HL-60 (cell line): Measurements from ENCODE around the gene SPAG17.

ENCODE experiments used
- DNase-seq, 2 experiments: peaks; one replicate each; pipeline ENCODE4 v3.0.0-alpha.2; 2010 to 2020; ENCODE audit warnings: low read depth in 1 of 2, low spot score in 1 of 2
- H3K27ac ChIP-seq: fragments of 250-450 bp; sonication (Bioruptor Pico); replicated peaks from 2 replicates; pipeline ENCODE4 v1.5.1; 2020; ENCODE audit warnings: mild to moderate bottlenecking, moderate library complexity
- H3K27me3 ChIP-seq: fragments of 250-450 bp; sonication (Bioruptor Pico); 2 replicates; pipeline ENCODE4 v1.5.1; 2021; ENCODE audit warnings: mild to moderate bottlenecking, moderate library complexity; ENCODE audit not compliant: insufficient read depth, poor library complexity, severe bottlenecking
- H3K4me3 ChIP-seq: replicated peaks from 2 replicates; pipeline ENCODE4 v1.5.1; 2011; ENCODE audit warnings: mild to moderate bottlenecking, control low read depth, low read length; ENCODE audit not compliant: insufficient read depth
- GABPA ChIP-seq: IDR thresholded peaks from 2 replicates; pipeline ENCODE4 v1.6.1; 2012; ENCODE audit warnings: low read depth
- POLR2AphosphoS5 ChIP-seq: IDR thresholded peaks from 2 replicates; pipeline ENCODE4 v1.6.1; 2012; ENCODE audit warnings: low read depth
- REST ChIP-seq: IDR thresholded peaks from 2 replicates; pipeline ENCODE4 v1.6.1; 2012; ENCODE audit warnings: low read depth; ENCODE audit not compliant: insufficient replicate concordance
- SPI1 ChIP-seq: IDR thresholded peaks from 2 replicates; pipeline ENCODE4 v1.6.1; 2012; ENCODE audit warnings: low read depth, mild to moderate bottlenecking, borderline replicate concordance
- TF ChIP-seq, protein P1 (sequence below): IDR thresholded peaks from one replicate; pipeline ENCODE4 v1.5.1; 2011; ENCODE audit warnings: low read length, control low read depth, inconsistent platforms; ENCODE audit not compliant: insufficient read depth

Gene SPAG17

DNA sequence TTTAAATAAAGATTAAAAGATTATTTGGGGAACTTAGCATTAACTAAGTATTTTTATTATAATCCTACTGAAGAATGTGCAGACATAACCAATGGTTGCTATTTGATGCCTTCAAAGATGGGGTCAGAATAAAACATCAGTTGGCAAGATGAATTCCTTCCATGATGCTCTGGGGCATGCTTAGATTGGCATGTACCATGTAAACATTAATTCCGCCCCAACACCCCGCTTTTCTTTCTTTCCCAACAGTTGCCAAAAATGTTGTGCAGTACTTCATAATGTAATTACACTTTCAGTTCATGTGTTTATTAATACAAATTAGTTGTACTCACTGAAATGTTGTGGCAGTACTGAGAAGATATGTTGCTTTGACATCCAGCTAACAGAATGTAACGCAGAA is 82.6 kb downstream of the SPAG17 start:
- DNase-seq, result no peak
- no peak overlapping the region for H3K27ac ChIP-seq
- no peak overlapping the region for H3K4me3 ChIP-seq
- no peaks in the 10 kb centered on the region for H3K27me3 ChIP-seq
- TF ChIP-seq REST (no peak), GABPA (no peak), SPI1 (no peak), POLR2AphosphoS5 (no peak)
- TF ChIP-seq, protein P1, sequence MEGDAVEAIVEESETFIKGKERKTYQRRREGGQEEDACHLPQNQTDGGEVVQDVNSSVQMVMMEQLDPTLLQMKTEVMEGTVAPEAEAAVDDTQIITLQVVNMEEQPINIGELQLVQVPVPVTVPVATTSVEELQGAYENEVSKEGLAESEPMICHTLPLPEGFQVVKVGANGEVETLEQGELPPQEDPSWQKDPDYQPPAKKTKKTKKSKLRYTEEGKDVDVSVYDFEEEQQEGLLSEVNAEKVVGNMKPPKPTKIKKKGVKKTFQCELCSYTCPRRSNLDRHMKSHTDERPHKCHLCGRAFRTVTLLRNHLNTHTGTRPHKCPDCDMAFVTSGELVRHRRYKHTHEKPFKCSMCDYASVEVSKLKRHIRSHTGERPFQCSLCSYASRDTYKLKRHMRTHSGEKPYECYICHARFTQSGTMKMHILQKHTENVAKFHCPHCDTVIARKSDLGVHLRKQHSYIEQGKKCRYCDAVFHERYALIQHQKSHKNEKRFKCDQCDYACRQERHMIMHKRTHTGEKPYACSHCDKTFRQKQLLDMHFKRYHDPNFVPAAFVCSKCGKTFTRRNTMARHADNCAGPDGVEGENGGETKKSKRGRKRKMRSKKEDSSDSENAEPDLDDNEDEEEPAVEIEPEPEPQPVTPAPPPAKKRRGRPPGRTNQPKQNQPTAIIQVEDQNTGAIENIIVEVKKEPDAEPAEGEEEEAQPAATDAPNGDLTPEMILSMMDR, result no peak

DNA sequence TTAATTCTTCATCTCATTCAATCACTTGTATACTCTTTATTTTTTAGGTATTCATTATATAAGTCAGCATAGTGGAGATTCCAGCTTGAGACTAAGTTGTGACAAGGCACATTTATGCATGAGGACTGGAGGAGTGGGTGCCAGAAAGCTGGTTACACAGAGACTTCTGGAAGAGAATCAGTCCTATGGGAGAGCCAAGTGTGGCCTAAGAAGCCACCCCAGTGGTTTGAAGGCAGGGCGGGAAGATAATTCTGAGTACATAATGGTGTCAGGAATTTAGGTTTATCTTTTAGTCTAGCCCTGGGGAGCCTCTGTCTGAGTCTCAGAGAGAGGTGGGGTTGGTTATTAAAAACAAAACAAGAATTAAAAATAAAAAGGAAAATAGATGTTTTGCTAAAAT is 83.0 kb downstream of the SPAG17 start:
- Histone ChIP-seq H3K27ac (no peak overlapping the region), H3K4me3 (no peak overlapping the region), H3K27me3 (no peaks in the 10 kb centered on the region)
- TF ChIP-seq SPI1, result no peak
- TF ChIP-seq GABPA, result no peak
- TF ChIP-seq REST, result no peak
- no peak for TF ChIP-seq POLR2AphosphoS5
- TF ChIP-seq, protein P1, result no peak
- DNase-seq, result no peak

GRCh38 chr1:118101515-118101844 is 83.5 kb downstream of the SPAG17 start:
- TF ChIP-seq SPI1 (no peak), POLR2AphosphoS5 (no peak), REST (no peak), GABPA (no peak)
- TF ChIP-seq, protein P1, result no peak
- Histone ChIP-seq H3K4me3 (no peak overlapping the region), H3K27me3 (no peaks in the 10 kb centered on the region), H3K27ac (no peak overlapping the region)
- no peak for DNase-seq
